Stimulated activated CD8-positive, alpha-beta memory T cell treated with anti-CD3 and anti-CD28 coated beads, Interleukin-7, amount 100 ng/mL, for 1 hour (primary cell): ENCODE results near the gene TRIM10.
"Not testable (repeated sequence)": the region's sequence is repeated elsewhere in the genome, so short reads cannot be mapped to it uniquely, and the experiment has no call there.

ENCODE experiments used
- DNase-seq, 2 donors: peaks; one replicate each; pipeline ENCODE4 v3.0.0-alpha.2; 2020; ENCODE audit warnings: low read depth in 2 of 2

TRIM10 gene

DNA sequence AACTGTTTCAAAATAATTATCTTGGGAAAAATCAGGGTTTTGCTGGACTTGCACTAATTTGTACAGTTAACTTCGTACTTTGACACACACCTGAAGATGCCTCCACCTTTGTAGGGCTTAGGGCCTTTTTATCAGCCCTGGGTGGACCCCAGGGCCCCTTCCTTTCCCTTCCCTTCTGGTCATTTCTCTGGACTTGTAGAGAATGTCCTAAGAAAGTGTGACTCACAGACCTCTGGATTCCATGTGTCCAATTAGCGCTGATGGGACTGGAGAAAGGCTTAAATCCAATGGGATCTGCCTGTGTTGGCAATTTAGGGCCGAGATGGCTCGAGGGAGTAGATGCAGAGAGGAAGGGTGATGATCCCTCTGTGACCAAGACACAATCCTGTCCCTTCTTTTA is 11.7 kb upstream of the TRIM10 start:
- no peak for DNase-seq

DNA sequence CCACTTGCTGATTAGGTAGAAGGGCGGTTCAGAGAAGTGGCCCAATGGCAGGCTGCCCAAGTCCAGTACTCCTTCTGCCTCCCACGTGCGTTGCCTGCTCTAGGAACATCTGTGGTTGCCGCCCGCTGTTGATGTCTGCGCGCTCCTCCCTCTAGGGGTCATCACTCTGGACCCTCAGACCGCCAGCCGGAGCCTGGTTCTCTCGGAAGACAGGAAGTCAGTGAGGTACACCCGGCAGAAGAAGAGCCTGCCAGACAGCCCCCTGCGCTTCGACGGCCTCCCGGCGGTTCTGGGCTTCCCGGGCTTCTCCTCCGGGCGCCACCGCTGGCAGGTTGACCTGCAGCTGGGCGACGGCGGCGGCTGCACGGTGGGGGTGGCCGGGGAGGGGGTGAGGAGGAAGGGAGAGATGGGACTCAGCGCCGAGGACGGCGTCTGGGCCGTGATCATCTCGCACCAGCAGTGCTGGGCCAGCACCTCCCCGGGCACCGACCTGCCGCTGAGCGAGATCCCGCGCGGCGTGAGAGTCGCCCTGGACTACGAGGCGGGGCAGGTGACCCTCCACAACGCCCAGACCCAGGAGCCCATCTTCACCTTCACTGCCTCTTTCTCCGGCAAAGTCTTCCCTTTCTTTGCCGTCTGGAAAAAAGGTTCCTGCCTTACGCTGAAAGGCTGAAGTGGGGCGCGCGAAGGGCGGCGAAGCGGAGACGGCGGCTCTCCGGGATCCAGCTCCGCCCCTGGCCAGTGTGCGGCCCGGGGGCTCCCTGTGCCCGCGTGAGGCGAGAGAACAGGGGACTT is 10.9 kb upstream of the TRIM10 start:
- no peak for DNase-seq

DNA sequence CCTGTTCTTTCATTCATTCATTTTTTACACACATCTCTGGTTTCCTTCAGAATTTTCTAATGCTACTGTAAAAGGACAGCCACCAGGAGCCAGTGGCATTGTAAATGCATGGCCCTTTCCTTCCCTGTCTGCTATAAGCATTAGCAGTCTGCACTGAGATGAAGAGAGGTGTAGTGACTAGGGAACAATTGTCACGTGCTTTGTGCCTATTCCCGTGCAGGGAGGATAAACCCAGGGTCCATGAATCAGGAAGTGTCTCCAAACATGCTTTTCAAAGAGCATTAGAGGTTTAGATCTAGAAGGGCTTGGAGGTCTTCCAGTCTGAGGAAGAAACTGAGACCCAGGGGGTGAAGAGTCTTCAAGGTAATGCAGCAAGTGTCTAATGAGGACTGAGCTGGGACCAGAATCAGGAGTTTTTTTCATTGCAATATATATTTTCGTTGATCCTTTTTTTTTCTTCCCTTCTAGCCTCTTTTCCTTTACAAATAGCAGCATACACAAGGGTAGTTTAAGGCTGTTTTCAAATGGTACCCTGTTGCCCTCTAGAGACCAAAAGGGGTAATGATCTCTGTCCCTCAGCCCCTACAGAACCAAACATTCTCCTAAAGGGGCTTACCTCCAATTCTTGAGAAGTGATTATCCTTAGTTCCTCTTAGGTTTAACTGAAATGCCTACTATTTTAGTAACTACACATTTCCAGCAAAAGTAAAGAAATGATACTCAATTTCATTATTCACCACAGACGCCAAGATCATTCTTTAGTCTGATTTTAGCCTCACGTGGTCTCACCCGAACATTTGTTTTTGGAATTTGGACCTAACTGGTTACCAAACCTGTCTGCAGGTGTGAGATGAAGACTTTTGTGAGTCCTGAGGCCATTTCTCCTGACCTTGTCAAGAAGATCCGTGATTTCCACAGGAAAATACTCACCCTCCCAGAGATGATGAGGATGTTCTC is 8.9 kb upstream of the TRIM10 start:
- no peak for DNase-seq

DNA sequence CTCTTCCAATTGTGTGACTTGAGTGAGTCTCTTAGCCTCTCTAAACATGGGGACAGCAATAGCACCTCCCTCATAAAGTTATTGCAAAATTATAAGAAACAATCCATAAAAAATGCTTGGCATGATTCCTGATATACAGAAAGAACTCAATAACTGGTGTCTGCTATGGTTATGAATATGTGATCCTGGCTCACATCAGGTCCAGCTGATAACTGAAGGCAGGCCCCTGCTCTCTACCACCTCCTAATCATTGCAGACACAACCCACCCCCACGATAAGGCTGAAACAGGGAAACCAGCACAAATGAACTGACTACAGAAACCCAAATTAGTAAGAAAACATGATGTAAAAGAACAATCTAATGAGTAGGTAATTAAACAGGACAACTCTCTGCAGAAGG is 7.7 kb upstream of the TRIM10 start:
- DNase-seq = no peak

GRCh38 chr6:30167101-30167500 is 6.1 kb upstream of the TRIM10 start:
- DNase-seq = no peak

DNA sequence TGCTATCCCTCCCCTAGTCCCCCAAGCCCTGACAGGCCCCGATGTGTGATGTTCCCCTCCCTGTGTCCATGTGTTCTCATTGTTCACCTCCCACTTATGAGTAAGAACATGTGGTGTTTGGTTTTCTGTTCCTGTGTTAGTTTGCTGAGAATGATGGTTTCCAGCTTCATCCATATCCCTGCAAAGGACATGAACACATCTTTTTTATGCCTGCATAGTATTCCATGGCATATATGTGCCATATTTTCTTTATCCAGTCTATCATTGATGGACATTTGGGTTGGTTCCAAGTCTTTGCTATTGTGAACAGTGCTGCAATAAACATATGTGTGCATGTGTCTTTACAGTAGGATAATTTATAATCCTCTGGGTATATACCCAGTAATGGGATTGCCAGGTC is 4.2 kb upstream of the TRIM10 start:
- not testable (repeated sequence) for DNase-seq

DNA sequence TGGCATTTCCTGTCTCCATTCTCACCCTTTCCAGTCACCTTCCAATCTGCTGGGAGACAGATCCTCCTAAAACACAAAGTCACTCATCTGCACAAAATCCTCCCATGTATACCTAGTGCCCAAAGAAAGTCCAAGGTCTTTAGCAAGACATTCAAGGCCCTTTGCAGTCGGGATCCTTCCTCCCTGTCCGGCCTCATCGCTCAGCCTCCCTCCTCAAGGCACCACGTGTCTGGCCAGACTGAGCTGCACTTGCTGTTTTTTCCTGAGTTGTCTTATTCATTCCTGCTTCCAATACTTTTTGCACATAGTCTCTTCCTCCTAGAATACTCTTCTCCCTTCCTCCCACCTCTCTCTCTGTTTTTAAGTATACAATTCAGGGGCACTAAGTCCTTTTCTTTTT is 3.7 kb upstream of the TRIM10 start:
- DNase-seq = no peak

DNA sequence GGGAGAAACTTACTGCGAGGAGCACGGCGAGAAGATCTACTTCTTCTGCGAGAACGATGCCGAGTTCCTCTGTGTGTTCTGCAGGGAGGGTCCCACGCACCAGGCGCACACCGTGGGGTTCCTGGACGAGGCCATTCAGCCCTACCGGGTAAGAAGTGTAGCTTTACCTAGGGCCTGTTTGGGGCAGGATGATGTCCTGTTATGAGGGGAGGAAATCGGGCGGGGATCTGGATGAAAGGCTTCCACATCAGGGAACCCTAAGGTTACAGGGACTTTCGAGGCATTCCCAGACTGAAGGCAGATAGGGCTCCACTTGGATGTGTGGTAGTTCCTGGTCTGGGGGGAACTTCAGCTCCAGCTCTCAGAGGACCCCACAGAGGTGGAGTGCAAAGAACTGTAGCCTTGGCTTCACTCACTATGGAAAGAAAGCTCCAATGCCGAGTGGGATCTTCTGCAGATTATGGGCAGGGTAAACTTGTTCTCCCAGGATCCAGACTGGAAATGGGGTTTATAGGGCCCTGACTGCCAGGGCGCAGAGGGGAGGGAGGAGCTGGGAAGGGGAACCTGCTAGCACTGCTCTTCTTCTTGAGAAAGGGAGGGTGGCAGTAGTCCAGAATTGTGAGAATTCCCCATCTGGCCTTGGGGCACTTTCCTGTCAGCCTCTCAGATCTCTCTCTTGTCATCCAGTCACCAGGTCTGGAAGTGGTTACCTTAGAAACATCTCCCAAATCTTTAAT is 3.1 kb upstream of the TRIM10 start:
- no peak for DNase-seq

GRCh38 chr6:30163090-30163917 is 2.3 kb upstream of the TRIM10 start, which contains the start of gene TRIM15:
TRIM15 (plus strand) TSS chr6:30163546; CDS start chr6:30163685, 139 bp downstream.
- DNase-seq = no peak

- DNase-seq = no peak
These were observed 1.5 kb upstream of the TRIM10 start for GRCh38 chr6:30162265-30163089.

GRCh38 chr6:30160008-30160784 is 815 bp downstream of the TRIM10 start:
- no peak for DNase-seq

- DNase-seq = no peak
These were observed 2.5 kb downstream of the TRIM10 start for GRCh38 chr6:30158475-30159040.

GRCh38 chr6:30157999-30158398 is 3.0 kb downstream of the TRIM10 start:
- DNase-seq = no peak

DNA sequence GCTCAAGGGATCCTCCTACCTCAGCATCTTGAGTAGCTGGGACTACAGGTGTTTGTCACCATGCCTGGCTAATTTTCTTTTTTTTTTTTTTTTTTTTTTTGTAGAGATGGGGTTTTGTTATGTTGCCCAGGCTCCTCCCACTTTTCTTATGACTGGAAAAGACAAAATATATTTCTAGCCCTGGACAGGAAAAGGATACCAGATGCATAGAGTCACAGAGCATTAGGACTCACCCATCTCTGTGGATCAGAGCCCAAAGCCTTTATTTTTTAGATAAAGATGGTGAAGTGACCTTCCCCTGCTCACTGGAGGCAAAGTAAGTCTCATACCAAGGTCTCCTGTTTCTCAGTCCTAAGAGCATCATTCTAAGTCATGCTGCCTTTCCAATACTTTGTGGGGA is 3.4 kb downstream of the TRIM10 start:
- DNase-seq = no peak

DNA sequence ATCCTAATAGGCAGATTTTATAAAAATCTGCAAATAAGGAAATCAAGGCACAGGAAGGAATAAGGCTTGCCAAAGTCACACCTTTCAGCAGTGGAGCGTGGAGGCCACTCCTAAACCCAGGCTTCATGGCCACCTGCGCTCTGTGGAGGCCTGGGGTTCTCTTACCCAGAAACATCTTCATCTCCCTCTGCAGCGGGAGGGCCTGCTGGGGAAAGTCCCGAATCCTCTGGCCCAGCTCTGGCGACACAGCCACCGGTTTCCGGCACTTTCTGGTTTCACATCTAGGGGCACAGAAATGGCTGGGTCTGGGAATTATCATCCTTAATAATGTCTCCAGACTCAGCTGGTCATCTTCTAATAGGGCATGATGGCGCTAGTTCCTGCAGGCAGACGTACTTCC is 4.2 kb downstream of the TRIM10 start:
- no peak for DNase-seq

GRCh38 chr6:30156262-30156599 is 4.8 kb downstream of the TRIM10 start:
- no peak for DNase-seq

GRCh38 chr6:30155520-30156261 is 5.3 kb downstream of the TRIM10 start:
- DNase-seq = no peak

DNA sequence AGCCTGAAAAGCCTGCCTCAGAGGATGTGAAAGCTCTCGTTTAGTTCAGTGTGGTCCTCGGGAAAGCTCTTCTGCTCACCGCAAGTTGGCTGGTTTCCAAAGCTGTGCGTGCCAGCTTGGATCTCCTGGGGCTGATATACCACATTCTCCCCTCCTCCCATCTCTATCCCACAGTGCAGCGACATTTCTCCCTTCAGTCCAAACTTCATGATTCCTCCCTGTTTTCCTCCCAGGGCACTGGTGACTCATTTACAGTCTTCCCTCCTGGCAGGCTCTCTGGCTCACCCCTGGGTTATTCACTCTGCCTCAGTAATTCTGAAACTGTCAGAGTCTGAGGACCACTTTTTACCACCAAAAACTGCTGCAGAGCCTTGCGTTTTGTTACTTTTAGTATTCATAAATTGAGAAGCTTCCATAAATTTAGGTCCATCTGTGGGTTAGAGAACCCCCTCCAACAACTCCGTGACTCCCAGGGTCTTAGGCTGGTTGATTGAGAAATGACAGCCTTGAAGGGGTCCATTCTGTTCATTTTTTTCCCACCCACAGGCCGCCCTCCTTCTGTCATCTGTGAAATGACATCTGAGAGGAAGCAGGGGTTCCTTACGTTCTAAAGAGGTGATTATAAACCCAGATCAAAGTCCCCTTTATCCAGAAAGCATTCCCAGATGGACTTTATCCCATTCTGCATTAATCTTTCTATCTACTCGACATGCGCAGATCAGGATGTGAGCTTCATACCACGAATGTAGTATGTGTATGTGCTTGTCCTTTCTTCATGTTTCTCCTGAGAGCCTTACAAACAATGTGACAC is 6.1 kb downstream of the TRIM10 start:
- DNase-seq = no peak
